ENCODE data around the gene FAM13A.

GRCh38 chr4:88759039-88759894 is 297.7 kb downstream of the FAM13A start:
- TF ChIP-seq CTCF (IDR thresholded peaks at IDR 0.05) (no peak), POLR2A (IDR thresholded peaks at IDR 0.05) (no peak)

Data from uterus (tissue), 2 donors.